GM18858 (cell line): ENCODE results near the gene GPRIN2.
"Not testable (repeated sequence)": the region's sequence is repeated elsewhere in the genome, so short reads cannot be mapped to it uniquely, and the experiment has no call there.

Experiments used
- ATAC-seq: cut with Tn5 transposase; IDR thresholded peaks from one replicate; pipeline ENCODE4 v1.9.1; 2021; ENCODE audit not compliant: unreplicated experiment

GPRIN2 gene

GRCh38 chr10:46556515-46557318 lies at the start of gene GPRIN2:
Gene GPRIN2, minus strand, starts transcription at chr10:46556658. Its CDS starts 5,922 bp downstream, at chr10:46550736.
- ATAC-seq = no peak

- peak; percentile 82 for ATAC-seq
These were observed 44.1 kb upstream of the GPRIN2 start for GRCh38 chr10:46600516-46600915.

GRCh38 chr10:46597616-46598246 lies 41.3 kb upstream of the GPRIN2 start:
- peak; percentile 69 for ATAC-seq

GRCh38 chr10:46596570-46596969 lies 40.1 kb upstream of the GPRIN2 start:
- not testable (repeated sequence) for ATAC-seq

GRCh38 chr10:46594453-46595063 lies 38.1 kb upstream of the GPRIN2 start:
- not testable (repeated sequence) for ATAC-seq

- ATAC-seq = not testable (repeated sequence)
These were observed 36.8 kb upstream of the GPRIN2 start for GRCh38 chr10:46593307-46593706.

GRCh38 chr10:46591053-46591452 lies 34.6 kb upstream of the GPRIN2 start:
- not testable (repeated sequence) for ATAC-seq

GRCh38 chr10:46589589-46589988 lies 33.1 kb upstream of the GPRIN2 start:
- ATAC-seq = not testable (repeated sequence)

- ATAC-seq = not testable (repeated sequence)
These were observed 31.8 kb upstream of the GPRIN2 start for GRCh38 chr10:46588221-46588620.

GRCh38 chr10:46587546-46587945 lies 31.1 kb upstream of the GPRIN2 start:
- not testable (repeated sequence) for ATAC-seq

GRCh38 chr10:46585246-46585645 lies 28.8 kb upstream of the GPRIN2 start:
- not testable (repeated sequence) for ATAC-seq

- ATAC-seq = not testable (repeated sequence)
These were observed 27.7 kb upstream of the GPRIN2 start for GRCh38 chr10:46584196-46584595.

- ATAC-seq = not testable (repeated sequence)
These were observed 26.1 kb upstream of the GPRIN2 start for GRCh38 chr10:46582568-46582967.

- not testable (repeated sequence) for ATAC-seq
These were observed 25.5 kb upstream of the GPRIN2 start for GRCh38 chr10:46581997-46582396.

GRCh38 chr10:46579378-46579777 lies 22.9 kb upstream of the GPRIN2 start:
- not testable (repeated sequence) for ATAC-seq

GRCh38 chr10:46578474-46579178 lies 22.2 kb upstream of the GPRIN2 start, which contains the start of gene SYT15:
Gene SYT15, plus strand, starts transcription at chr10:46579128. Its CDS starts 41 bp downstream, at chr10:46579169.
- ATAC-seq = not testable (repeated sequence)

- not testable (repeated sequence) for ATAC-seq
These were observed 21.4 kb upstream of the GPRIN2 start for GRCh38 chr10:46577624-46578473.

GRCh38 chr10:46573884-46574283 lies 17.4 kb upstream of the GPRIN2 start:
- not testable (repeated sequence) for ATAC-seq

GRCh38 chr10:46573314-46573713 lies 16.9 kb upstream of the GPRIN2 start:
- not testable (repeated sequence) for ATAC-seq

- not testable (repeated sequence) for ATAC-seq
These were observed 16.3 kb upstream of the GPRIN2 start for GRCh38 chr10:46572765-46573164.
